Measurements from ENCODE around the gene NCAM1. TPM values are rescaled to one million over a fixed set of nuclear protein-coding genes. Genes with fewer than 3 reads are reported as not detected.

The NCAM1 gene
- total and polyA plus RNA-seq, 4 experiments from 2014 or later, result 0.39 TPM; not detected in 3

GRCh38 chr11:113278925-113279324 is 317.7 kb downstream of the NCAM1 start:
- Mint-ChIP-seq H3K27me3 (no peaks in the 10 kb centered on the region), H3K4me1 (no peaks in the 10 kb centered on the region), H3K4me3 (no peak overlapping the region), H3K36me3 (no peaks in the 10 kb centered on the region), H3K27ac (no peak overlapping the region), H3K9me3 (no peaks in the 10 kb centered on the region)
- Histone ChIP-seq H3K4me1 (ENCODE audit: insufficient read depth, low read length) (no peaks in the 10 kb centered on the region), H3K9me3 (ENCODE audit: control insufficient read depth in 1 of 2, low read length in 2 of 2) (no peaks in the 10 kb centered on the region), H3K4me3 (ENCODE audit: low read length in 2 of 2) (no peak overlapping the region), H3K27me3 (ENCODE audit: insufficient read depth, low read length) (no peaks in the 10 kb centered on the region), H3K36me3 (ENCODE audit: insufficient read depth, low read length) (no peaks in the 10 kb centered on the region), H3K27ac (ENCODE audit: low read depth, low read length) (no peak overlapping the region)
- DNase-seq, result no peak
- POLR2A ChIA-PET (ENCODE audit: partially characterized antibody), result no interaction called here
- CTCF ChIA-PET (ENCODE audit: partially characterized antibody), result interaction anchor here (1.5 kb wide), 1 partner anchor 11 kb away, joined by 4 read pairs; no protein-coding TSS in a partner anchor
- intact Hi-C loops (cut with micrococcal nuclease), result no loop called here

DNA sequence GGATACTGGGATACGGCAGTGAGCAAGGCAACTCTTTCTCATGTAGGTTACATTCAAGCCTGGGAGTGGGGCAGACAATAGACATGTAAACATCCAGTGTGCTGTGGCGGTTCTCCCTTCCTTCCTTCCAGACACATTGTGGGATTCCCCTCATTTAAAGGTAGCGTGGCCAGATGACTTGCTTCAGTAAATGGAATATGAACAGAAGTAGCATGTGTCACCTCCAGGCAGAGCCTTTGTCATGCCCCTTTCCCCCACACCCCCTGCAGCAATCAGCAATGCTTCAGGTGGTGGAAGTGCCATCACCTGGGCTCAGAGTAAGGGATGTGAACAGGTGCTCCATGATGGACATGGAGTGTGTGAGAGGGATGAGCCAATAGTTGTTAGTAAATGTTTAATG is 318.4 kb downstream of the NCAM1 start:
- no peak overlapping the region for H3K27ac ChIP-seq (ENCODE audit: low read depth, low read length)
- H3K9me3 ChIP-seq (ENCODE audit: control insufficient read depth in 1 of 2, low read length in 2 of 2), result no peaks in the 10 kb centered on the region
- no peaks in the 10 kb centered on the region for H3K36me3 Mint-ChIP-seq
- H3K27me3 ChIP-seq (ENCODE audit: insufficient read depth, low read length), result no peaks in the 10 kb centered on the region
- no peaks in the 10 kb centered on the region for H3K36me3 ChIP-seq (ENCODE audit: insufficient read depth, low read length)
- no peak overlapping the region for H3K4me3 Mint-ChIP-seq
- no peaks in the 10 kb centered on the region for H3K9me3 Mint-ChIP-seq
- no peak for DNase-seq
- H3K4me3 ChIP-seq (ENCODE audit: low read length in 2 of 2), result no peak overlapping the region
- intact Hi-C loops (cut with micrococcal nuclease), result no loop called here
- H3K27ac Mint-ChIP-seq, result no peak overlapping the region
- no peaks in the 10 kb centered on the region for H3K4me1 ChIP-seq (ENCODE audit: insufficient read depth, low read length)
- no peaks in the 10 kb centered on the region for H3K4me1 Mint-ChIP-seq
- CTCF ChIA-PET (ENCODE audit: partially characterized antibody), result interaction anchor here (1.5 kb wide), 1 partner anchor 10 kb away, joined by 4 read pairs; no protein-coding TSS in a partner anchor
- POLR2A ChIA-PET (ENCODE audit: partially characterized antibody), result no interaction called here
- H3K27me3 Mint-ChIP-seq, result no peaks in the 10 kb centered on the region

- Histone ChIP-seq H3K9me3 (ENCODE audit: control insufficient read depth in 1 of 2, low read length in 2 of 2) (no peaks in the 10 kb centered on the region), H3K27ac (ENCODE audit: low read depth, low read length) (no peak overlapping the region), H3K4me1 (ENCODE audit: insufficient read depth, low read length) (no peaks in the 10 kb centered on the region), H3K4me3 (ENCODE audit: low read length in 2 of 2) (no peak overlapping the region), H3K27me3 (ENCODE audit: insufficient read depth, low read length) (no peaks in the 10 kb centered on the region), H3K36me3 (ENCODE audit: insufficient read depth, low read length) (no peaks in the 10 kb centered on the region)
- intact Hi-C loops (cut with micrococcal nuclease), result no loop called here
- H3K9me3 Mint-ChIP-seq, result no peaks in the 10 kb centered on the region
- DNase-seq, result no peak
- no peaks in the 10 kb centered on the region for H3K4me1 Mint-ChIP-seq
- H3K36me3 Mint-ChIP-seq, result no peaks in the 10 kb centered on the region
- CTCF ChIA-PET (ENCODE audit: partially characterized antibody), result interaction anchor here (0.5 to 1.0 kb wide), 2 partner anchors 16 to 33 kb away, joined by 3 read pairs; no protein-coding TSS in a partner anchor
- POLR2A ChIA-PET (ENCODE audit: partially characterized antibody), result no interaction called here
- no peak overlapping the region for H3K27ac Mint-ChIP-seq
- no peak overlapping the region for H3K4me3 Mint-ChIP-seq
- H3K27me3 Mint-ChIP-seq, result no peaks in the 10 kb centered on the region
Observed at GRCh38 chr11:113281052-113281725, 320.0 kb downstream of the NCAM1 start.

GRCh38 chr11:113282898-113283437 is 321.7 kb downstream of the NCAM1 start:
- DNase-seq, result no peak
- CTCF ChIA-PET (ENCODE audit: partially characterized antibody), result interaction anchor here (1.2 to 1.5 kb wide), 3 partner anchors 21 to 1002 kb away, joined by 3 to 5 read pairs (median 4); no protein-coding TSS in a partner anchor
- Mint-ChIP-seq H3K27me3 (no peaks in the 10 kb centered on the region), H3K9me3 (no peaks in the 10 kb centered on the region), H3K36me3 (no peaks in the 10 kb centered on the region), H3K4me3 (no peak overlapping the region), H3K27ac (no peak overlapping the region), H3K4me1 (no peaks in the 10 kb centered on the region)
- no peaks in the 10 kb centered on the region for H3K27me3 ChIP-seq (ENCODE audit: insufficient read depth, low read length)
- H3K4me1 ChIP-seq (ENCODE audit: insufficient read depth, low read length), result no peaks in the 10 kb centered on the region
- no peaks in the 10 kb centered on the region for H3K9me3 ChIP-seq (ENCODE audit: control insufficient read depth in 1 of 2, low read length in 2 of 2)
- H3K36me3 ChIP-seq (ENCODE audit: insufficient read depth, low read length), result no peaks in the 10 kb centered on the region
- intact Hi-C loops (cut with micrococcal nuclease), result no loop called here
- no peak overlapping the region for H3K27ac ChIP-seq (ENCODE audit: low read depth, low read length)
- no peak overlapping the region for H3K4me3 ChIP-seq (ENCODE audit: low read length in 2 of 2)
- POLR2A ChIA-PET (ENCODE audit: partially characterized antibody), result no interaction called here

DNA sequence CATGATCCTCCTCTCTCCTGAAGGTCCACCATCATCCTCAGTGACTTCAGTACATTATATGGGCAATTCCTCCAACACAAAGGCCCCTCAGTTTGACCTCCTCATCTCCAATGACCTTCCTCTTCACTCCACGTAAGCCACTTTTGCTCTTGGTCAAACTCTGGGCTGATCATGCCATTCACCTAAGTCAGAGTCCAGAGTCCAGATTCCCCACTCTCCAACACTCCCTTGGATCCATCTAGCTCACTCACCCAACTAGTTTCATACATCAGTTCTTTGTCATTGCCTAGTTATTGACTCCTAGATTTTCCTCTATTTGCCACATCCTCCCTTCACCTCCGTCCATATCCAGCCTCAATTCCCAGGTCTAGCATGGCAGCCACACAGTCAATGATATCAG is 322.7 kb downstream of the NCAM1 start:
- Histone ChIP-seq H3K4me1 (ENCODE audit: insufficient read depth, low read length) (no peaks in the 10 kb centered on the region), H3K9me3 (ENCODE audit: control insufficient read depth in 1 of 2, low read length in 2 of 2) (no peaks in the 10 kb centered on the region), H3K36me3 (ENCODE audit: insufficient read depth, low read length) (no peaks in the 10 kb centered on the region), H3K27me3 (ENCODE audit: insufficient read depth, low read length) (no peaks in the 10 kb centered on the region), H3K4me3 (ENCODE audit: low read length in 2 of 2) (no peak overlapping the region), H3K27ac (ENCODE audit: low read depth, low read length) (no peak overlapping the region)
- Mint-ChIP-seq H3K27ac (no peak overlapping the region), H3K4me1 (no peaks in the 10 kb centered on the region), H3K4me3 (no peak overlapping the region), H3K9me3 (no peaks in the 10 kb centered on the region), H3K27me3 (no peaks in the 10 kb centered on the region), H3K36me3 (no peaks in the 10 kb centered on the region)
- intact Hi-C loops (cut with micrococcal nuclease), result no loop called here
- CTCF ChIA-PET (ENCODE audit: partially characterized antibody), result interaction anchor here (1.0 to 1.2 kb wide), 2 partner anchors 20 to 58 kb away, joined by 3 read pairs; no protein-coding TSS in a partner anchor
- POLR2A ChIA-PET (ENCODE audit: partially characterized antibody), result no interaction called here
- no peak for DNase-seq

DNA sequence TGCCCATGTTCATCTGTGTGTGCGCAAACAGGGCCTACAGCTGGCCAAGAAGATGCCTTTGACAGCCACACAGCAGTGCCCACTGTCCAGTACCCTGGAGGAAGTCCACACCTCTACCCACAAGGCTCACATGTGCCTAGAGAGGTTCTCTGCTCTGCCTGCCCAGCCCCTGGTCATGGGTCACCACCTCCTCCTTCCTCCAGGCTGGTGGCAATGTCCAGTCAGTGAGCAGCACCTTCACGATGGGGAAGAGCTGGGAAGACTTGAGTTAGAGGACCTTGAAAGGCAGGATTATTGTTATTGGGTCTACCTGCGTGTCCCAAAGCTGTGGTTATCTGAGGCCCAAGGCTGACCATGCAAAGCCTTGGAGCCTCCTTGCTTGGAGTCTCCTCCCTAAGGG is 324.8 kb downstream of the NCAM1 start:
- H3K27ac ChIP-seq (ENCODE audit: low read depth, low read length), result no peak overlapping the region
- no peaks in the 10 kb centered on the region for H3K36me3 Mint-ChIP-seq
- H3K9me3 ChIP-seq (ENCODE audit: control insufficient read depth in 1 of 2, low read length in 2 of 2), result no peaks in the 10 kb centered on the region
- intact Hi-C loops (cut with micrococcal nuclease), result no loop called here
- DNase-seq, result no peak
- H3K27me3 Mint-ChIP-seq, result no peaks in the 10 kb centered on the region
- H3K4me1 ChIP-seq (ENCODE audit: insufficient read depth, low read length), result no peaks in the 10 kb centered on the region
- no peaks in the 10 kb centered on the region for H3K27me3 ChIP-seq (ENCODE audit: insufficient read depth, low read length)
- H3K27ac Mint-ChIP-seq, result no peak overlapping the region
- no peaks in the 10 kb centered on the region for H3K9me3 Mint-ChIP-seq
- H3K4me3 Mint-ChIP-seq, result no peak overlapping the region
- H3K36me3 ChIP-seq (ENCODE audit: insufficient read depth, low read length), result no peaks in the 10 kb centered on the region
- no peaks in the 10 kb centered on the region for H3K4me1 Mint-ChIP-seq
- POLR2A ChIA-PET (ENCODE audit: partially characterized antibody), result no interaction called here
- no peak overlapping the region for H3K4me3 ChIP-seq (ENCODE audit: low read length in 2 of 2)
- CTCF ChIA-PET (ENCODE audit: partially characterized antibody), result interaction anchor here (1.0 to 1.5 kb wide), 3 partner anchors 28 to 698 kb away, joined by 3 read pairs; partner anchors contain the start of gene TTC12

- Mint-ChIP-seq H3K36me3 (no peaks in the 10 kb centered on the region), H3K4me3 (no peak overlapping the region), H3K4me1 (no peaks in the 10 kb centered on the region), H3K9me3 (no peaks in the 10 kb centered on the region), H3K27ac (no peak overlapping the region), H3K27me3 (no peaks in the 10 kb centered on the region)
- DNase-seq, result no peak
- Histone ChIP-seq H3K27ac (ENCODE audit: low read depth, low read length) (no peak overlapping the region), H3K4me1 (ENCODE audit: insufficient read depth, low read length) (no peaks in the 10 kb centered on the region), H3K9me3 (ENCODE audit: control insufficient read depth in 1 of 2, low read length in 2 of 2) (no peaks in the 10 kb centered on the region), H3K27me3 (ENCODE audit: insufficient read depth, low read length) (no peaks in the 10 kb centered on the region), H3K4me3 (ENCODE audit: low read length in 2 of 2) (no peak overlapping the region), H3K36me3 (ENCODE audit: insufficient read depth, low read length) (no peaks in the 10 kb centered on the region)
- intact Hi-C loops (cut with micrococcal nuclease), result no loop called here
- ChIA-PET CTCF (ENCODE audit: partially characterized antibody) (interaction anchor here (1.0 to 3.8 kb wide), 3 partner anchors 28 to 999 kb away, joined by 3 to 24 read pairs (median 3); partner anchors contain the start of gene TTC12), POLR2A (ENCODE audit: partially characterized antibody) (no interaction called here)
Observed at GRCh38 chr11:113286509-113287497, 325.6 kb downstream of the NCAM1 start.

Measured in CD4-positive, alpha-beta memory T cell (primary cell).